Neural progenitor cell (in vitro differentiated cells): Measurements from ENCODE around the gene DCC. TPM values are rescaled to one million over a fixed set of nuclear protein-coding genes. Genes with fewer than 3 reads are reported as not detected.

Source experiments
- DNase-seq: peaks from one replicate; pipeline ENCODE4 v3.0.0-alpha.2; 2016; ENCODE audit warnings: low spot score
- H2AFZ ChIP-seq: fragments of 200-600 bp; sonication (generic); replicated peaks from 2 replicates; pipeline ENCODE4 v1.6.1; 2016; ENCODE audit warnings: antibody characterized with exemption
- H3F3A ChIP-seq: fragments of 200-600 bp; sonication (generic); 2 replicates; pipeline ENCODE4 v1.6.1; 2016; ENCODE audit warnings: antibody characterized with exemption, low read depth
- H3K27ac ChIP-seq: fragments of 200-600 bp; sonication (generic); 2 replicates; pipeline ENCODE4 v1.5.1; 2016; ENCODE audit warnings: mild to moderate bottlenecking
- H3K27me3 ChIP-seq: fragments of 200-600 bp; sonication (generic); 2 replicates; pipeline ENCODE4 v1.6.1; 2016; ENCODE audit warnings: mild to moderate bottlenecking, moderate library complexity
- H3K36me3 ChIP-seq: fragments of 200-600 bp; sonication (generic); 2 replicates; pipeline ENCODE4 v1.5.1; 2016
- H3K4me1 ChIP-seq: fragments of 200-600 bp; sonication (generic); 2 replicates; pipeline ENCODE4 v1.6.1; 2016; ENCODE audit warnings: mixed run types
- H3K4me2 ChIP-seq: fragments of 200-600 bp; sonication (generic); 2 replicates; pipeline ENCODE4 v1.6.1; 2016
- H3K4me3 ChIP-seq: fragments of 200-600 bp; sonication (generic); 2 replicates; pipeline ENCODE4 v1.5.1; 2016
- H3K79me2 ChIP-seq: fragments of 200-600 bp; sonication (generic); 2 replicates; pipeline ENCODE4 v1.6.1; 2016; ENCODE audit warnings: low read depth
- H3K9ac ChIP-seq: fragments of 200-600 bp; sonication (generic); 2 replicates; pipeline ENCODE4 v1.6.1; 2016
- H3K9me3 ChIP-seq: fragments of 200-600 bp; sonication (generic); 2 replicates; pipeline ENCODE4 v1.5.1; 2016; ENCODE audit warnings: low read depth
- H4K20me1 ChIP-seq: fragments of 200-600 bp; sonication (generic); 2 replicates; pipeline ENCODE4 v1.6.1; 2016; ENCODE audit warnings: low read depth
- H3K27ac Mint-ChIP-seq: 3 replicates; pipeline ENCODE4 v1.8.0; 2021; ENCODE audit warnings: mixed read lengths
- H3K27me3 Mint-ChIP-seq: 2 replicates; pipeline ENCODE4 v1.8.0; 2022; ENCODE audit warnings: low read depth, mild to moderate bottlenecking, inconsistent platforms, moderate library complexity, mixed read lengths; ENCODE audit not compliant: insufficient read depth
- H3K36me3 Mint-ChIP-seq: 3 replicates; pipeline ENCODE4 v1.8.0; 2021; ENCODE audit warnings: mixed read lengths
- H3K4me1 Mint-ChIP-seq: 3 replicates; pipeline ENCODE4 v1.8.0; 2021; ENCODE audit warnings: mixed read lengths
- H3K4me3 Mint-ChIP-seq: 3 replicates; pipeline ENCODE4 v1.8.0; 2021; ENCODE audit warnings: mild to moderate bottlenecking, moderate library complexity, mixed read lengths
- H3K9me3 Mint-ChIP-seq: 3 replicates; pipeline ENCODE4 v1.8.0; 2020; ENCODE audit warnings: mixed read lengths
- EZH2 ChIP-seq: fragments of 200-600 bp; sonication (generic); IDR thresholded peaks from 2 replicates; pipeline ENCODE4 v1.6.1; 2017; ENCODE audit warnings: antibody characterized with exemption, mild to moderate bottlenecking, moderate library complexity
- EZH2phosphoT487 ChIP-seq: fragments of 200-600 bp; sonication (generic); IDR thresholded peaks from 2 replicates; pipeline ENCODE4 v1.6.1; 2017; ENCODE audit warnings: antibody characterized with exemption
- total RNA-seq: library from RNA; depleted of rRNA; stranded (reverse); fragments of >200 nt; gene quantifications from 2 replicates; pipeline ENCODE4 v1.2.3, GENCODE V29; 2015; ENCODE audit warnings: low replicate concordance
- TF ChIP-seq, protein P1 (sequence below): fragments of 200-600 bp; sonication (generic); IDR thresholded peaks from 2 replicates; pipeline ENCODE4 v1.5.1; 2017; ENCODE audit warnings: antibody characterized with exemption, mild to moderate bottlenecking

Gene DCC
- total RNA-seq, 1 donor from 2014 or later: 0.41 TPM

DNA sequence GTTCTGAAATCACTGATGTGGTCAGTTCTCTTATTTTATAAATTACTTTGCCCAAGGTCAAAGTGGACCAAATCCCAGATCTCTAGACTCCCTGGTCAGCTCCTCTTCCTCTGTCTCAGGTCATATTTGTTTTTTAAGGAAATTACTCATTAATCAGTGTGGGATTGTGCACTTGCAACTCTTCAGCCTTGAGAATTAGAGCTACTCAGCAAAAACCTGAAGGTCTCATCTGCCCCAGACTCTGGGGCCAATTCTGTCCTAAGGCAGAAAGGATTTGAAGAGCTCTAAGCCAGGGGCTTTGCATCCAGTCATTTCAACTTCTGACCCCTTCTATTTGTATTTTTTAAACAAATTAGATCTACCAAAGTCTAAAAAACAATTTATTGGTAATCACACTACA is 17.7 kb upstream of the DCC start:
- H3K36me3 ChIP-seq: no peaks in the 10 kb centered on the region
- no peaks in the 10 kb centered on the region for H4K20me1 ChIP-seq

DNA sequence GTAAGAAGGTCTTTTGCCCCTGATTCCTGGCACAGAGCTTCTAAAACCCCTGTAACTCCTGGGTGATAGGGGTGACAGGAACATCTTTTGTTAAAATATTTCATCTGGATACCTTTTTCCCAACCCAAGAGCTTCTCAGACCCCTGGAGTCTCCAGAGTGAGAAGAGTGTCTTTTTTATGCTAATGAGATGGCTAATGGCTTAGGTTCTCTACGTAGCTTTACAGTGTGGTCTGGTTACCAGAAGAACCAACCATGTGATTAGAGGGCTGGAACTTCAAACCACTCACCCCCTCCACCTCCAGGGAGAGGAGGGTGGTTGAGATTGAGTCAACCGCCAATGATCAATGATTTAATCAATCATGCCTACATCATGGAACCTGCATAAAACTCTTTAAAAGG is 16.2 kb upstream of the DCC start:
- Histone ChIP-seq H3K4me1 (no peaks in the 10 kb centered on the region), H3K27ac (no peak overlapping the region), H3K4me2 (no peak overlapping the region), H4K20me1 (no peaks in the 10 kb centered on the region), H3K4me3 (no peak overlapping the region), H3K9ac (no peak overlapping the region), H3K9me3 (no peaks in the 10 kb centered on the region), H3F3A (no peaks in the 10 kb centered on the region), H2AFZ (no peak overlapping the region), H3K27me3 (no peaks in the 10 kb centered on the region), H3K79me2 (no peaks in the 10 kb centered on the region), H3K36me3 (no peaks in the 10 kb centered on the region)
- Mint-ChIP-seq H3K27ac (no peak overlapping the region), H3K4me3 (no peak overlapping the region), H3K9me3 (no peaks in the 10 kb centered on the region), H3K27me3 (peaks cover 2% of the 10 kb centered on the region), H3K36me3 (no peaks in the 10 kb centered on the region), H3K4me1 (no peaks in the 10 kb centered on the region)
- DNase-seq: no peak
- no peak for TF ChIP-seq EZH2
- TF ChIP-seq EZH2phosphoT487: no peak
- TF ChIP-seq, protein P1, sequence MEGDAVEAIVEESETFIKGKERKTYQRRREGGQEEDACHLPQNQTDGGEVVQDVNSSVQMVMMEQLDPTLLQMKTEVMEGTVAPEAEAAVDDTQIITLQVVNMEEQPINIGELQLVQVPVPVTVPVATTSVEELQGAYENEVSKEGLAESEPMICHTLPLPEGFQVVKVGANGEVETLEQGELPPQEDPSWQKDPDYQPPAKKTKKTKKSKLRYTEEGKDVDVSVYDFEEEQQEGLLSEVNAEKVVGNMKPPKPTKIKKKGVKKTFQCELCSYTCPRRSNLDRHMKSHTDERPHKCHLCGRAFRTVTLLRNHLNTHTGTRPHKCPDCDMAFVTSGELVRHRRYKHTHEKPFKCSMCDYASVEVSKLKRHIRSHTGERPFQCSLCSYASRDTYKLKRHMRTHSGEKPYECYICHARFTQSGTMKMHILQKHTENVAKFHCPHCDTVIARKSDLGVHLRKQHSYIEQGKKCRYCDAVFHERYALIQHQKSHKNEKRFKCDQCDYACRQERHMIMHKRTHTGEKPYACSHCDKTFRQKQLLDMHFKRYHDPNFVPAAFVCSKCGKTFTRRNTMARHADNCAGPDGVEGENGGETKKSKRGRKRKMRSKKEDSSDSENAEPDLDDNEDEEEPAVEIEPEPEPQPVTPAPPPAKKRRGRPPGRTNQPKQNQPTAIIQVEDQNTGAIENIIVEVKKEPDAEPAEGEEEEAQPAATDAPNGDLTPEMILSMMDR: no peak

More for the DNA sequence above, 17.7 kb upstream of the DCC start:
- Histone ChIP-seq H3K9me3 (no peaks in the 10 kb centered on the region), H3F3A (no peaks in the 10 kb centered on the region), H2AFZ (no peak overlapping the region), H3K9ac (no peak overlapping the region), H3K79me2 (no peaks in the 10 kb centered on the region), H3K4me1 (no peaks in the 10 kb centered on the region), H3K27me3 (no peaks in the 10 kb centered on the region), H3K4me2 (no peak overlapping the region), H3K4me3 (no peak overlapping the region), H3K27ac (no peak overlapping the region)
- Mint-ChIP-seq H3K4me1 (no peaks in the 10 kb centered on the region), H3K36me3 (no peaks in the 10 kb centered on the region), H3K9me3 (no peaks in the 10 kb centered on the region), H3K4me3 (no peak overlapping the region), H3K27me3 (peaks cover 2% of the 10 kb centered on the region), H3K27ac (no peak overlapping the region)
- DNase-seq: no peak
- TF ChIP-seq, protein P1: no peak
- TF ChIP-seq EZH2: no peak
- no peak for TF ChIP-seq EZH2phosphoT487

DNA sequence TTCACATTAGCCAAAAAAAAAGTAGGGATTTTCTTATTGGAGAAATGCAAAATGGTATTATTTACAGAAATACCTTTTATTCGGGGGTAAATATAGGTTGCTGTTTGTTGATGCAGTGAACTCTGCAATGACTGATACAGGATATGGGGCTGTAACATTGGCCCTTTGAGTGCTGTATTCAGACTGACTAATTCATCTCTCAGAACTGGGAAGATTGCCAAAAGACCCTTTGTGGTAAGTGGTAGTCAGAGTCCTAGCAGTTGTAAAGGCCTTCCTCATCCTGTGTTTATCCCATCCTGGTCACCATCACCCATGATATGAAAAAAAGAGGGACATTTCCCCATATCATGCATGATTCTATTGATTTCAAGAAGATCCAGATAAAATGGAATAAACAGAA is 14.0 kb upstream of the DCC start:
- H3F3A ChIP-seq: no peaks in the 10 kb centered on the region
- H2AFZ ChIP-seq: no peak overlapping the region
- Mint-ChIP-seq H3K4me3 (no peak overlapping the region), H3K27ac (no peak overlapping the region), H3K4me1 (no peaks in the 10 kb centered on the region), H3K27me3 (peaks cover 3% of the 10 kb centered on the region), H3K9me3 (no peaks in the 10 kb centered on the region), H3K36me3 (no peaks in the 10 kb centered on the region)
- no peak overlapping the region for H3K27ac ChIP-seq
- H3K27me3 ChIP-seq: no peaks in the 10 kb centered on the region
- H3K4me3 ChIP-seq: no peak overlapping the region
- TF ChIP-seq EZH2phosphoT487: no peak
- H3K9me3 ChIP-seq: no peaks in the 10 kb centered on the region
- H4K20me1 ChIP-seq: no peaks in the 10 kb centered on the region
- H3K79me2 ChIP-seq: no peaks in the 10 kb centered on the region
- no peak for DNase-seq
- no peak overlapping the region for H3K4me2 ChIP-seq
- no peaks in the 10 kb centered on the region for H3K4me1 ChIP-seq
- no peak overlapping the region for H3K9ac ChIP-seq
- no peaks in the 10 kb centered on the region for H3K36me3 ChIP-seq

DNA sequence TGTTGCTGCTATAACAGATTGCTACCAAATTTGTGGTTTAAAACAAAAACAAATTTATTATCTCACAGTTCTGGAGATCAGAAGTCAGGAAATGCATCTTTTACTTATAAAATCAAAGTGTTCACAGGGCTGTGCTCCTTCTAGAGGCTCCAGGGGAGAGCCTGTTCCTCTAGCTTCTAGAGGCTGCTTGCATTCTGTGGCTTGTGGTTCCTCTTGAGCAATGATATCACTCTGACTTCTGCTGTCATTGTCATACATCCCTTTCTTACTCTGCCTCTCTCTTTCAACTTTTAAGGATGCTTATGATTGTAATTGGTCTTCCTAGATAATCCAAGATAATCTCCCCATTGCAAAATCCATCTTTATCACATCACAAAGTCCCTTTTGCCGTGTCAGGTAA is 6.1 kb upstream of the DCC start:
- no peak for DNase-seq
- H3K4me3 ChIP-seq: no peak overlapping the region
- Mint-ChIP-seq H3K9me3 (no peaks in the 10 kb centered on the region), H3K4me1 (peaks cover 1% of the 10 kb centered on the region), H3K27ac (no peak overlapping the region), H3K36me3 (no peaks in the 10 kb centered on the region), H3K27me3 (peaks cover 3% of the 10 kb centered on the region), H3K4me3 (no peak overlapping the region)
- H3K4me1 ChIP-seq: no peaks in the 10 kb centered on the region
- no peak overlapping the region for H3K4me2 ChIP-seq
- no peaks in the 10 kb centered on the region for H3F3A ChIP-seq
- TF ChIP-seq EZH2 (no peak), EZH2phosphoT487 (no peak)
- TF ChIP-seq, protein P1: no peak
- H2AFZ ChIP-seq: no peak overlapping the region
- H3K36me3 ChIP-seq: no peaks in the 10 kb centered on the region
- no peak overlapping the region for H3K9ac ChIP-seq
- no peaks in the 10 kb centered on the region for H4K20me1 ChIP-seq
- H3K27ac ChIP-seq: no peak overlapping the region
- no peaks in the 10 kb centered on the region for H3K9me3 ChIP-seq
- peaks cover 13% of the 10 kb centered on the region for H3K27me3 ChIP-seq
- no peaks in the 10 kb centered on the region for H3K79me2 ChIP-seq
